ENCODE measurements around the gene HPS3.
"Not testable (repeated sequence)": the region's sequence is repeated elsewhere in the genome, so short reads cannot be mapped to it uniquely, and the experiment has no call there.

Gene HPS3
- 24.8 to 47.9 (median 46.1) reads per million in 4 donors for total RNA-seq

- DNase-seq, result peak; percentile 68 to 89 (median 73)
Observed at GRCh38 chr3:149129326-149130205, at the start of gene HPS3. Gene HPS3, plus strand, starts transcription at chr3:149129638. Its CDS starts 86 bp downstream, at chr3:149129724.

- no peak for DNase-seq
Observed at GRCh38 chr3:149080011-149080698, 49.3 kb upstream of the HPS3 start.

- DNase-seq, result no peak
Observed at GRCh38 chr3:149080699-149081091, 48.7 kb upstream of the HPS3 start.

GRCh38 chr3:149081772-149082171, 47.7 kb upstream of the HPS3 start:
- no peak for DNase-seq

GRCh38 chr3:149085828-149086231, 43.6 kb upstream of the HPS3 start:
- DNase-seq, result peak in 2 of 5 donors; percentile 6 to 45

GRCh38 chr3:149086232-149086988, 43.0 kb upstream of the HPS3 start, which contains the start of gene HLTF:
Gene HLTF, minus strand, starts transcription at chr3:149086533. Its CDS starts 197 bp downstream, at chr3:149086336.
- DNase-seq, result peak; percentile 79 to 94 (median 83)

- no peak for DNase-seq
Observed at GRCh38 chr3:149087208-149087607, 42.2 kb upstream of the HPS3 start.

GRCh38 chr3:149089395-149089794, 40.0 kb upstream of the HPS3 start:
- no peak for DNase-seq

- DNase-seq, result no peak
Observed at GRCh38 chr3:149090461-149090860, 39.0 kb upstream of the HPS3 start.

- DNase-seq, result no peak
Observed at GRCh38 chr3:149090907-149091306, 38.5 kb upstream of the HPS3 start.

GRCh38 chr3:149091983-149092382, 37.5 kb upstream of the HPS3 start:
- no peak for DNase-seq

GRCh38 chr3:149095487-149095886, 34.0 kb upstream of the HPS3 start:
- no peak for DNase-seq

GRCh38 chr3:149097987-149098386, 31.5 kb upstream of the HPS3 start:
- not testable (repeated sequence) for DNase-seq

- no peak for DNase-seq
Observed at GRCh38 chr3:149101154-149101553, 28.3 kb upstream of the HPS3 start.

- no peak for DNase-seq
Observed at GRCh38 chr3:149101641-149102040, 27.8 kb upstream of the HPS3 start.

- no peak for DNase-seq
Observed at GRCh38 chr3:149104484-149104883, 25.0 kb upstream of the HPS3 start.

- DNase-seq, result no peak
Observed at GRCh38 chr3:149114458-149114857, 15.0 kb upstream of the HPS3 start.

GRCh38 chr3:149115114-149115513, 14.3 kb upstream of the HPS3 start:
- DNase-seq, result no peak

GRCh38 chr3:149118724-149119123, 10.7 kb upstream of the HPS3 start:
- no peak for DNase-seq

GRCh38 chr3:149119466-149119865, 10.0 kb upstream of the HPS3 start:
- no peak for DNase-seq

- DNase-seq, result peak in 2 of 5 donors; percentile 11 to 56
Observed at GRCh38 chr3:149120051-149120972, 9.1 kb upstream of the HPS3 start.

All from T-helper 1 cell (primary cell).